Left ventricle myocardium inferior (tissue), 1 donor: ENCODE measurements around the gene COPA. TPM values are rescaled to one million over a fixed set of nuclear protein-coding genes. Genes with fewer than 3 reads are reported as not detected.

Experiments used
- DNase-seq: peaks from one replicate; pipeline ENCODE4 v3.0.0-alpha.2; 2020
- H3K27ac ChIP-seq: fragments of 200-600 bp; replicated peaks from 2 replicates; pipeline ENCODE4 v1.8.0; 2021
- H3K27me3 ChIP-seq: fragments of 200-600 bp; 2 replicates; pipeline ENCODE4 v1.8.0; 2021; ENCODE audit warnings: low read depth
- H3K36me3 ChIP-seq: fragments of 200-600 bp; 2 replicates; pipeline ENCODE4 v1.8.0; 2021
- H3K4me1 ChIP-seq: fragments of 200-600 bp; 2 replicates; pipeline ENCODE4 v1.8.0; 2021
- H3K4me3 ChIP-seq: fragments of 200-600 bp; 2 replicates; pipeline ENCODE4 v1.8.0; 2021; ENCODE audit warnings: mild to moderate bottlenecking, moderate library complexity
- H3K9me3 ChIP-seq: fragments of 200-600 bp; replicated peaks from 2 replicates; pipeline ENCODE4 v1.8.0; 2021
- CTCF ChIP-seq: fragments of 200-600 bp; IDR thresholded peaks from 2 replicates; pipeline ENCODE4 v1.8.0; 2021; ENCODE audit warnings: antibody characterized with exemption, mild to moderate bottlenecking, borderline replicate concordance
- intact Hi-C: fragments of 100-400 bp; cut with micrococcal nuclease; formaldehyde crosslinking; loops from one replicate; pipeline ENCODE4 v1.11.0; 2022
- total RNA-seq: library from RNA; stranded (reverse); fragmentation: NEBNext Ultra II Directional; extraction: Animal tissue kit (Norgen Biotek cat#: 25700); gene quantifications from one replicate; pipeline ENCODE4 v1.2.1, GENCODE V29; 2021
- donor health status: DM: no; HTN: yes; CAD: no; lungs with severe emphysema.

Gene COPA
- total RNA-seq, 1 donor from 2014 or later: 90.4 TPM

- H3K4me3 ChIP-seq: peak overlapping the region; percentile 19
- peaks cover 20% of the 10 kb centered on the region for H3K4me1 ChIP-seq
- H3K9me3 ChIP-seq: no peaks in the 10 kb centered on the region
- H3K27ac ChIP-seq: peak overlapping the region; percentile 50
- H3K27me3 ChIP-seq: peaks cover 43% of the 10 kb centered on the region
- H3K36me3 ChIP-seq: no peaks in the 10 kb centered on the region
- intact Hi-C loops: no loop called here
- no peak for TF ChIP-seq CTCF
- no peak for DNase-seq
Measured at GRCh38 chr1:160374306-160375110, 31.5 kb upstream of the COPA start.

GRCh38 chr1:160373696-160374095 is 30.6 kb upstream of the COPA start:
- DNase-seq: no peak
- Histone ChIP-seq H3K9me3 (no peaks in the 10 kb centered on the region), H3K27me3 (peaks cover 49% of the 10 kb centered on the region), H3K4me3 (no peak overlapping the region), H3K4me1 (peaks cover 20% of the 10 kb centered on the region), H3K36me3 (no peaks in the 10 kb centered on the region), H3K27ac (no peak overlapping the region)
- no peak for TF ChIP-seq CTCF
- intact Hi-C loops: no loop called here

GRCh38 chr1:160371756-160372155 is 28.7 kb upstream of the COPA start:
- H3K27me3 ChIP-seq: peaks cover 67% of the 10 kb centered on the region

GRCh38 chr1:160371346-160371631 is 28.2 kb upstream of the COPA start:
- H3K9me3 ChIP-seq: no peaks in the 10 kb centered on the region
- no peak for TF ChIP-seq CTCF
- no peak for DNase-seq
- no peaks in the 10 kb centered on the region for H3K36me3 ChIP-seq
- intact Hi-C loops: no loop called here
- H3K4me3 ChIP-seq: no peak overlapping the region
- H3K27me3 ChIP-seq: peaks cover 69% of the 10 kb centered on the region
- H3K27ac ChIP-seq: no peak overlapping the region
- H3K4me1 ChIP-seq: peaks cover 17% of the 10 kb centered on the region

More at GRCh38 chr1:160371756-160372155, 28.7 kb upstream of the COPA start:
- Histone ChIP-seq H3K27ac (no peak overlapping the region), H3K4me3 (no peak overlapping the region), H3K4me1 (peaks cover 20% of the 10 kb centered on the region), H3K9me3 (no peaks in the 10 kb centered on the region), H3K36me3 (no peaks in the 10 kb centered on the region)
- DNase-seq: no peak
- TF ChIP-seq CTCF: no peak
- intact Hi-C loops: no loop called here

GRCh38 chr1:160370561-160371345 is 27.7 kb upstream of the COPA start:
- no peak for DNase-seq
- H3K27me3 ChIP-seq: peaks cover 69% of the 10 kb centered on the region
- peaks cover 12% of the 10 kb centered on the region for H3K4me1 ChIP-seq
- no peak overlapping the region for H3K27ac ChIP-seq
- H3K9me3 ChIP-seq: no peaks in the 10 kb centered on the region
- no peak for TF ChIP-seq CTCF
- H3K36me3 ChIP-seq: no peaks in the 10 kb centered on the region
- H3K4me3 ChIP-seq: no peak overlapping the region
- intact Hi-C loops: no loop called here
